ENCODE results near the gene CALY. TPM values are rescaled to one million over a fixed set of nuclear protein-coding genes. Genes with fewer than 3 reads are reported as not detected.

Gene CALY
- total RNA-seq, 1 donor from 2014 or later: not detected

DNA sequence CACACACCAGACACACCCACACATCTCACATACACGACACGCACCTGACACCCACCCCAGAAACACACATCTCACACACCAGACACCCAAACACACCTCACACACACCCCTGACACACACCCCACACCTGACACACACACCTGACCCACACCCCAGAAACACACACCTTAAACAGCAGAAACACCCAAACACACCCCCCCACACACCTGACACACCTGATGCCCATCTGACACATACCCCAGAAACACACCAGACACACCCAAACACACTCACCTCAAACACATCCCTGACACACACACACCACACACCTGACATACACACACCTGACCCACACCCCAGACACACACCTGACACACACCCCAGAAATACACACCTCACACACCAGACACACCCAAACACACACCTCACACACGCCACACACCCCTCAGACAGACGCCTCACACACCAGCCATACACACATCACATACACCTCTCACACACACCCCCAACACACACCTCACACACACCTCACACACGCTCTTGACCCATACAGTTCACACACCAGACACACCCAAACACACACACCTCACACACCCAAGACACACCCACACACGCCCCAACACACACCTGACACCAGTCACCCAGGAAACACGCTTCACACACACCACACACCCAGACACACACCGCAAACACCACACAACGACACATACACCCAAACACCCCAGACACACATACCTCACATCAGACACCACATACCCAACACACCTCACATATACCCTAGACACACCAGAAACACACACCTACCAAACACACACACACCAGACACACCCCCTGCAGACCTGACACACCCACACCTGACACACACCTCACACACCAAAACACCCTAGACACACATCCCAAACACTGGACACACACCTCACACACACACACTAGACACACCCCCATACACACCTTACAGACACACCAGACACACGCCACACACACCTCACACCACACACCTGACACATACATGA is 1.7 kb upstream of the CALY start:
- intact Hi-C loops (cut with DNase I): no loop called here
- ATAC-seq (ENCODE audit: poor library complexity) (no peak), DNase-seq (peak; percentile 24)

DNA sequence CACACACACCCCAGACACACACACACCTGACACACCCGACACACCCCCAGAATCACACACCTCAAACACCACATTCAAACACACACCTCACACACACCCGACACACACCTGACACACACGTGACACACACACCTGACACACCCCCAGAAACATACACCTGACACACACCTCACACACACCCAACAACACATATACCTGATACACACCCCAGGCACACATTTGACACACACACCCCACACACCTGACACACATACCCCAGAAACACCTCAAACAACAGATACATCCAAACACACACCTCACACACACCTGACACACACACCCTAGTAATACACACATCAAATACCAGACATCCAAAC is 652 bp upstream of the CALY start:
- DNase-seq: no peak
- ATAC-seq (ENCODE audit: poor library complexity): no peak
- intact Hi-C loops (cut with DNase I): no loop called here

DNA sequence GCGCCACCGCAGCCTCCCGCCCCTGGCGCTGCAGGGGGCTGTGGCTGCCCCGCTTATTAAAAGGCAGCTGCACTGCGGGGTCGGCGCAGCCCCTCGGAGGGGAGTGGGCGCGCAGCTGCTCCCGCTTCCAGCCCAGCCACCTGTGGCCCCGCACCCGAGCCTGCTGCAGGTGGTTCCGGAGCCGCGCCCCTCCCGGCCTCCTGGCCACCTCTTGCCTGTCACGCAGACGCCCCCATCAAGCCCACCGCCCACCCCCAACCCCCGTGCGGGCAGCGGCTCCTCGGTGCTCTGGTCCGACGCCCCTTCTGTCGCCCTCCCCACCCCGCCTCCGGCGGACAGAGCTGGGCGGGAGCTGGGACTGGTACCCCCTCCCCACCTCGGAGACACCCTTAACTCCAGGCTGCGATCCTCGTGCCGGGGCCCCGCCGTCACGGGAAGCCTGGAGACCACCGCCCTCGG is 549 bp downstream of the CALY start:
- intact Hi-C loops (cut with DNase I): no loop called here
- DNase-seq (peak; percentile 39), ATAC-seq (ENCODE audit: poor library complexity) (no peak)

DNA sequence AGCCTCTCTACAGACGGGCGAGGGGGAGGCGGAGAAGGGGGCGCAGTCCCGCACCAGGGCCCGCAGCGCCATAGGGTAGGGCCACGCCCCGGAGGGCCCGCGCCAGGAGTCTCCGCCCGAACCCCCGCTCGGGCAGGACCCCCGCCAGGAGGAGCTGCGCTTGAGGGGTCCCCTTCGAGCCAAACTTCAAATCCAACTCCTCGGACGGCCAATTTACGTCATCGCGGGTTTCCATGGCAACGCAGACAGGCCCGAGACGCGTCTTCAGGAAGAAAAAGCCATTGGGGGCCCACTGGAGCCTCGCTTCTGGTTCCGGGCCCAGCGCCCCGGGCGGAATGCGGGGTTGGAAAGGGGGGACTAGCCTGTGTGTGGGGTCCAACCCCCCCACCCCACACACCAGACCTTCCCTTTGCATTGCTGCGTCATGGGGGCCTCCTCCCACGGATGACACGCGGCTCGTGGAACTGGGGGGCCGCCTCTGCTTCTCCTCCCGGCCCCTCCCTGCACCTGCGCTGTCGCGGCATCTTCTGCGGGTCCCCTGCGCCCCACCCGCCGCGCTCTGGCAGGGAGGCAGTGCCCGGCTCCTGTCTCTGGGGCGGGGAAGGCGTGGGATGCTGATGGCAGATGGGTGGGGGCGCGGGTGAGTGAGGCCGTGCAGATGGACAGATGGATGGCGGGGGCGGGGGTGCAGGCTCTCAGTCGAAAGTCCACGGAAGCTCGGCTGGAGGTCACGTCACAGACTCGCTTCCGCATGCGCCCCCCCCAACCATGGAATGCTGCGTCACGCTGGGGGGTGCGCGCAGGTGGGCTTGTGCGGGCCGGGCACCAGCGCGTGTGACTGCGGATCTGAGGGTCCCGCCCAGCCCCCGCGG is 1.2 kb downstream of the CALY start:
- peak; percentile 68 for DNase-seq
- peak; percentile 35 for ATAC-seq (ENCODE audit: poor library complexity)
- intact Hi-C loops (cut with DNase I): no loop called here

DNA sequence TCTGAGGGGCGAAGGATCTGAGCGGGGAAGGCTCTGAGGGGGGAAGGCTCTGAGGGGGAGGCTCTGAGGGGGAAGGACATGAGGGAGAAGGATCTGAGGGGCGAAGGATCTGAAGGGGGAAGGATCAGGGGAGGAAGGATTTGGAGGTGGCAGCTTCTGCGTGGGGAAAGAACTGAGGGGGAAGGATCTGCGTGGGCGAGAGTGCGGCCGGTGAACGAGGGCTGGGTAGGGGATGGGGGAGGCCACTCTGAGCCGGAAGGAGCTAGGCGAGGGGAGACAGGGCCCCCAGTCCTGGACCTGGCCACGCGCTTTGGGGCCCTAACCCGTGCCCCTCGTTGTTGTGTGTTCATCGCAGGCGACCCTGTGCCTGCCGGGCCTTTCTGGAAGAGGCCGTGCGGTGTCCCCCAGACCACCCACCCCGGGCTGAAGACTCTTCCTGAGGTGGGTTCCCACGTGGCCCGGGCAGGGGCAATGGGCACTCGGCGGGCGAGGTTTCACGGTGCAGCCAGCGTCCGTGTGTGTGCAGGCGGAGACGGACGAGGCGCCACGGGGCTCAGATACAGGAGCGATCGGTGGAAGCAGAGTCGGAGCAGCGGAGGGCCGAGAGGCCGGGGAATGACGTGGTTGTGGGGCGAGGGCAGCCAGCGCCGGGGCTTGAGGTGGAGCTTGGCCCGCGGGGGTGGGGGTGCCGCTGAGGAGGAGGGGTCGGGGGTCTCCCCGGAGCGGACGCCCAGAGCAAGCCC is 2.0 kb downstream of the CALY start:
- DNase-seq (peak; percentile 44), ATAC-seq (ENCODE audit: poor library complexity) (peak; percentile 23)
- intact Hi-C loops (cut with DNase I): no loop called here

DNA sequence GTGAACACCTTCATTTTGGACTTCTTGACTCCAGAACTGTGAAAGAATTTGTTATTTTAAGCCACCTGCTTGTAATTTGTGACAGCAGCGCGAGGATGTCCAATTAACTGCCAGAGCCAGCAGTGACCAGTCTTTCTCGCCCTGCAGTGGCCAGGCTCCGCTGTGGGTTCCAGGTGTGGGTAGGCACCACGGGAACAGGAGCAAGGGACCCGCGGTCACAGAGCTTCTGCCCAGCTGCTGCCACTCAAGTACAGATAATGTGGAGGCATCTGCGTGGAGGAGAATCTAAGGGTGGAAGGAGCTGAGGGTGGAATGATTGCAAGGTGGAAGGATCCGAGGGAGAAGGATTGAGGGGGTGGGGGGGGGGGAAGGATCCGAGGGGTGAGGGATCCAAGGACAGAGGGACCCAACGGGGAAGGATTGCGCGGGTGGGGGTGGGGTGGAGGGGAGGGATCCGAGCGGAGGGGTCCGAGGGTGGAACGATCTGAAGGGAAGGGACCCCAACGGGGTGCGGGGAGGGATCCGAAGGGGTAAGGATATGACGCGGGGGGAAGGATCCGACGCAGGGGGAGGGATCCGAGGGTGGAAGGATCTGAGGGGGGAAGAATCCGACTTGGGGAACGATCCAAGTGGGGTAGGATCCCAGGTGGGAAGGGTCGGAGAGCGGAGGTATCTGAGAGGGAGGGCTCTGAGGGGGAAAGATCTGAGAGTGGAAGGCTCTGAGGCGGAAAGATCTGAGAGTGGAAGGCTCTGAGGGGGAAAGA is 3.6 kb downstream of the CALY start:
- DNase-seq (peak; percentile 20), ATAC-seq (ENCODE audit: poor library complexity) (no peak)
- intact Hi-C loops (cut with DNase I): no loop called here

DNA sequence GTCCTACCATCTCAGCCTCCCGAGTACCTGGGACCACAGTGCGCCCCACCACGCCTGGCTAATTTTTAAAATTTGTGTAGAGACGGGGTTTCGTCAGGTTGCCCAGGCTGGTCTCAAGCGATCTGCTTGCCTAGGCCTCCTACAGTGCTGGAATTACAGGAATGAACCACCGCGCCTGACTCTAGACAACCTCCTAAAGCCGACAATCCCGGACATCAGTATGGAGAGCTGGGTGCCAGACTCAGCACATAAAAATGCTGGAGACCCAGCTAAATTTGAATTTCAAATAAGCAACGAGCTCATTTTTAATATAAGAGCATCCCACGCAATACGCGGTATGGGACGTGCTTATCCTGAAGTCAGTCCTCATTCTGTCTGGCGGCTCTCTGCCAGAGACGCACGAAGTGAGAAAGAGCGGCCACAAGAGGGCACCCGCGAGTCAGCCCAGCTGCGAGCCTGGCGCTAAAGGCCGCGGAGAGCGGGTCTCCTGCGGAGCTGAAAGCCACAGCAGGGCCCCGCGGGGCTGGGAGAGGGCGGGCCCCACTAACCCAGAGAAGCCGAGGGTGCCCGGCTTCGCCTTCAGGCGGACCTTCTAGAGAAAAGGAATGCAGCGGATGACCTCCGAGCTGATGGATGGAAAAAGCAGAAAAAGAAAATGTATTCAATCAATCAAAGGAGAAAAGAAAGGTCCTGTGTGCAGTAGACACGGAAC is 7.0 kb downstream of the CALY start:
- intact Hi-C loops (cut with DNase I): loop anchor here (5.0 kb wide), 1 partner anchor 278 kb away; no protein-coding TSS in a partner anchor
- ATAC-seq (ENCODE audit: poor library complexity) (peak; percentile 89), DNase-seq (peak; percentile 92)

DNA sequence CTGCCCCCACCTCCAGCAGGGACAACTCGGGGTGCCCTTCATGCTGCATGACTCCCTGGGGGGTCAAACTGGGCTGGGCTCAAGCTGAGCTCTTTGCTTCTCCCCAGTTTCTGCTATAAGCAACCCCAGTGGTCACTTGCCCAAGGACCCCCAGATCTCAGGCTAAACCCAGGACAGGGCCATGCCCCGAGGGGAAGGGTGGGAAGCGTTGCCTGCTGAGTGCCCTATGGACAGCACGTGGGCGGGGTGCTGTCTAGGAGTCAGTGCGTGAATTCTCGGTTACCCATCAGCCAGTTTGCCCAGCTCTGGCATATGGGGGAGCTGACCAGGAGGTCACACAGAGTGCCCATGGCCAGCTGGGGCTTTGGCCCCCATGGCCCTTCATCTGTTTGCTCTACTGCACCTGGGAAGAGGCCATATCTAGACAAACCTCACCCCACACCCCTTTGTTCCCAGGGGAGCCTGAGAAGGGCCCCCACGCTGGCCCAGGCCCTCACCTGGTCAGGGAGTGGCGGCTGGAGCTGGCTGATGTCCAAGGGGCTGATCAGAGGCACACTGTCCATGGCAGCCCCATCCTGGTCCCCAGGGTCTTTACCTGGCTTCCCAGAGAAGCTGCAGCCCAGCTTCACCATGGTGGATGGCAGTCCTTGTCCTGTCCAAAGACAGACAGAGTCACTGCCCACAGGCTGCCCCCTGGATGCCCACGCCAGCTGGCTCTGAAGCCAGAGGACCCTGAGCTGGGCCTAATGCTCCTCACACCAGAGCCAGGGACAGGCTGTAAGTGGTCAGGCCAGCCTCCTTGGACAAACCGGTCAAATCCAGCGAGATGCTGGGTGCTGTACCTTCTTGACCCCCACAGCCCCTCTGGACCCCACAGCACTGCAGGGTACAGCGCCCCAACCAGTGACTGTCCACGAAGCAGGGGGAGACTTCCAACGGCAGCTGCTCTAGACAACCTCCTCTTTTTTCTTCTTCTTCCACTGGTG is 8.0 kb downstream of the CALY start:
- ATAC-seq (ENCODE audit: poor library complexity) (no peak), DNase-seq (peak; percentile 20)
- intact Hi-C loops (cut with DNase I): loop anchor here (5.0 kb wide), 1 partner anchor 279 kb away; no protein-coding TSS in a partner anchor

DNA sequence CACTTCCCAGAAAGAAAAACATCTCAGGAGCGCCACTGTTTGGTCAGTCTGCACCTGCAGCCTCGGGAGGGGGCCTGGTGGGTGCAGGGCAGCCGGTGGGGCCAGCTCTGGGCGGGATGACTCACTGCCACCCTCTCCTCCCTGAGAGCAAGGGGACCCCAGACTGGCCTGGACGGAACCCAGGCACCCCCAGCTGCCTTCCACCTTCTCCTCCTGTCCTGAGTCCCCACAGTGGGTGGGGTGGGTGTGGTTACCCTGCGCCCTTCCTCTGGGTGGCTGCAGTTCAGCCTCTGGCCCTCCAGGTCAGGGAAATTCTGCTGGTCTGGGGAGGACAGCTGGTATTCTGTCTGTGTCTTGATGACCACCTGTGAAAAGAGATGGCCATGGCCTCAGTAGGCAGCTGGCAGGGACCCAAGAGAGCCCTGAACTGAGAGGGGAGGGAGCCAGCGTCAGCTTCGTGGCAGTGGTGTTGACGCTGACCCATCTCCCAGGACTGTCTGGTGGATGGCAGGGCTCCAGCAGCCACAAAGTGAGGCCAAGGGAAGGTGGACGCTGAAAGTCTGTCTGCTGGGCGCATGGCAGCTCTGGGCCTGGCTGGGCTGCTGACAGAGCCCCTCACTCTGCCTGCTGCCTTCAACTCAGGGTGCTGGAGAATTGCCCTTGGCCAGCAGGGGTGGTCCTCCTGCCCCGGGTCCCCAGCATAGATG is 8.9 kb downstream of the CALY start:
- no peak for ATAC-seq (ENCODE audit: poor library complexity)
- intact Hi-C loops (cut with DNase I): loop anchor here (5.0 kb wide), 1 partner anchor 279 kb away; no protein-coding TSS in a partner anchor
- peak; percentile 20 for DNase-seq

DNA sequence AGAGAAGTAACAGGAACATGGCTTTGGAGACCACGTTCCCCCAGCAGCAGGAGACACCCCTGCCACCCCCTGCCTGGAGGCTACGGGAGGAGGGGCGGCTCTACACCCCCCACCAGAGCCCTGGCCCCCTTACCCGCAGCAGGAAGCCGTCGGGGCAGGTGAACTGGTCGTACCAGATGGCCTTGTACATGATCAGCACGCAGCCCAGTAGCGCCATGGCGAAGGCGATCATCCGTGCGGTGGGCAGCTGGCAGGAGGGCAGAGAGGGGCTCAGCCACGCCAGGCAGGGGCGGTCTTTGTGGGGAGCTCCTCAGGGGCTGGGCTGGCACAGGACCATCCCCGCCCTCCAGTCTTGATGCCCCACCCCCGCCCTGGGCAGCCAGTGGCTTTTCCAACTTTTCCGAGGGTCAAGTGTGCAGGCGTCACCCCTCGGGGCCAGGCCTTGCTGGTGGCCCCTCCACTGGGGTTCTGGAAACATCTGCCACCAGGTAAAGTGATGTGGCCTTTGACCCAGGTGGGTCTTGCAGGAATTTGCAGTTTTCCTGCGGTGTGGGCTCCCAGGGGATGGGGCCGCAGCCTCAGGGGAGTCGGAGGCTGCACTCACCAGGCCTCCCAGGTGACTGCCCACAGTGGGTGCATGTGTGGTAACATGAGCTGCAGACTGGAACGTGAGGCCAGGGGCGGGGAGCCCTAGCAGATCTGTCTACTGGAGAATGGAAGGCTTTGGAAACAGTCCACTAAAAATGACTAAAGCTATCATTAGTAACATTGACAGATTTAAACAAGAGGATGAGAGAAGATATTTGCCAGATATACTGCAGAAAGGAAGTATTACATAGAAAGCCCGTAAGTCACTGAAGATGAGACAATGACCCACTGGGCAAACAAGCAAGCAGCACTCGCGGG is 9.7 kb downstream of the CALY start:
- intact Hi-C loops (cut with DNase I): loop anchor here (5.0 kb wide), 1 partner anchor 280 kb away; no protein-coding TSS in a partner anchor
- DNase-seq (peak; percentile 36), ATAC-seq (ENCODE audit: poor library complexity) (no peak)

DNA sequence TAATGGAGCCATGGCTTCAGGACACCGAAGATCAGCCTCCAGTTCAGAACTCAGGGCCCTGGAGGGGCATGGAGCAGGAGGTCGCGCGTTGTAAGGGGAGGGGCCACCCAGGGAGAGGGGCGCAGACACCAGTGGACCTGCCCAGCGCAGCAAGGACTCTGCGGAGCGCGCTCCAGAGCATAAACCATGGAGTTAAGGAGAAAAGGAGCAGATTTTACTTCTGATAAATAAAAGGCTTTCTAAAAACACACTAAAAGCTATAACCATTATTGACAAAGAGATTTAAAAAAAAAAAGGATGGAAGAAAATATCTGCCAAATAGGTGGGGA is 10.5 kb downstream of the CALY start:
- DNase-seq (no peak), ATAC-seq (ENCODE audit: poor library complexity) (no peak)
- intact Hi-C loops (cut with DNase I): loop anchor here (5.0 kb wide), 1 partner anchor 281 kb away; no protein-coding TSS in a partner anchor

DNA sequence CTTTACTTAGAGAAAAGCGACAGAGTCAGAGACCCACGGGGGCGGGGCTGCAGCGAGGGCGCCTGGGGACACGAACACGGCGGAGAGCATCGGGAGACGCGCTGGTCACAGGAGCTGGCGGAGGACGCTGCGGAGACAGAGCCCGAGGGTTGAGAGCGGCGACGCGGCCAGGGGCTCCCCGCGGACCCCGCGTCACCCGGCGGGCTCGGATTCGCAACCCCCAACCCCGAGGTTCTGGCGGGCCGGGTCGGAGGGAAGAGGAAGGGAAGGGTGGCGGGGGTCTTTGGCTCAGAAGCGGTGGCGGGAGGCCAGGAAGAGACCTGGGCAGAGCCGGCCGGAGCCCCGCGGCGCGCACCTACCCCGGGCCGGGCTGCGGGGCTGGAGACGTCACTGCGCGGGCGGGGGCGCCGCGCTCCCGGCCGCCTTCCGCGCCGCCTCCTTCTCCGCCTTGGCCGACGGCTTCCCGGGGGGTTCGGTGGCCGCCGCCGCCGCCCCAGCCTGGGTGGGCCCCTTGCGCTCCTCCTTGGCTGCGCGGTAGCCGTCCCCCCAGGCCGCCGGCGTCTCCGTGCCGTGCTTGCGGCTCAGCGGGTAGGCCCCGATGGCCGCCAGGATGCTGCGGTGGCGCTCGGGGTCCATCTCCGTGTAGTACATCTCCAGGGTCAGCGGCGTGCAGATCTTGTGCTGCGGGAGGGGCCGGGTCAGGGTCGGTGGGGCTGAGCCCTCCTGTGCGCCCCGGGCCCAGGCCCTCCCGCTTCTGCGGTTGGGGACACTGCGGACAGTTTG is 11.1 kb downstream of the CALY start:
- DNase-seq (peak; percentile 45), ATAC-seq (ENCODE audit: poor library complexity) (peak; percentile 38)
- intact Hi-C loops (cut with DNase I): loop anchor here (5.0 kb wide), 1 partner anchor 282 kb away; no protein-coding TSS in a partner anchor

DNA sequence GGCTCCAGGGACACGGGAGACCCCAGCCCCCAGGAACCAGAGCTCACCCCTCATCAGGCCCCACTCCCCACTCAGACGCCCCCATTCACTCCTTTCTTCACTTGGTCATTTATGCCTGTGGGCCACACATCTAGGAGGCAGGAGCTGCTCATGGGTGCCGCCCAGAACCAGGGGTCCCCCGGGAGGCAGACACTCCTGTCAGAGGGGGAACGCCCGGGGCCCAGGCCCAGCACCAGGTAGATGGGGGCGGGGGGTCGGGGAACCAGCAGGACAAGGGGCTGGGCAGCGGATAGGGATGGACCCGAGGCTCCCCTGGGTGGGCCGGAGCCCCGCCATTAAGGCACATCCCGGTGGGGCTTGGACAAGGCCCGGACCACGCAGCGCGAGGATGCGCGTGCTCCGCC is 11.8 kb downstream of the CALY start:
- ATAC-seq (ENCODE audit: poor library complexity): peak; percentile 5
- intact Hi-C loops (cut with DNase I): loop anchor here (5.0 kb wide), 1 partner anchor 282 kb away; no protein-coding TSS in a partner anchor

More for the DNA sequence above, 11.8 kb downstream of the CALY start:
- no peak for DNase-seq
